Measurements from ENCODE around the gene RALGAPA2. TPM values are rescaled to one million over a fixed set of nuclear protein-coding genes. Genes with fewer than 3 reads are reported as not detected.
A peak's percentile ranks its signal among the peaks of the same experiment; 100 is the strongest.

The RALGAPA2 gene
- total and polyA plus RNA-seq, 2 of the 13 experiments (the other 11 are each of a cell fraction or from before 2014, with no cell fraction given): 13.8 to 17.7 TPM

- no peak for TF ChIP-seq PBX3 (CRISPR knock-in tag; IDR thresholded peaks at IDR 0.05; ENCODE audit: borderline replicate concordance)
- TF ChIP-seq CBFB (CRISPR knock-in tag; IDR thresholded peaks at IDR 0.05): no peak
- no peak for TF ChIP-seq TEF (CRISPR knock-in tag; IDR thresholded peaks at IDR 0.05)
- TF ChIP-seq TFE3 (CRISPR knock-in tag; IDR thresholded peaks at IDR 0.05): no peak
- TF ChIP-seq ATM (IDR thresholded peaks at IDR 0.05; ENCODE audit: borderline replicate concordance): no peak
- TF ChIP-seq PRDM15 (CRISPR knock-in tag; IDR thresholded peaks at IDR 0.05): no peak
- TF ChIP-seq IKZF1 (IDR thresholded peaks at IDR 0.05): no peak
- no peak for TF ChIP-seq GPBP1L1 (CRISPR knock-in tag; IDR thresholded peaks at IDR 0.05)
- no peak for TF ChIP-seq NCOA5 (CRISPR knock-in tag; IDR thresholded peaks at IDR 0.05)
- TF ChIP-seq ZNF207 (IDR thresholded peaks at IDR 0.05; ENCODE audit: borderline replicate concordance): no peak
- peak; percentile 62; the same call in 1 of the 2 replicates for TF ChIP-seq ZNF317 (CRISPR knock-in tag; IDR thresholded peaks at IDR 0.05)
- no peak for TF ChIP-seq LRRFIP1 (CRISPR knock-in tag; conservative IDR thresholded peaks at IDR 0.05)
- no peak for TF ChIP-seq STAT6 (CRISPR knock-in tag; IDR thresholded peaks at IDR 0.05; ENCODE audit: borderline replicate concordance)
These were observed 31.2 kb upstream of the RALGAPA2 start (continued) for GRCh38 chr20:20743511-20744169.

Data from HepG2 (cell line).